H1 (cell line): ENCODE data around the gene MSMP. TPM values are rescaled to one million over a fixed set of nuclear protein-coding genes. Genes with fewer than 3 reads are reported as not detected.

Experiments used
- CTCF ChIA-PET: fragments of 300-600 bp; sonication (Branson Sonifier 250); formaldehyde crosslinking; loops from one replicate; lab custom pipeline; 2021; ENCODE audit not compliant: partially characterized antibody; lab: Charles Lee
- POLR2A ChIA-PET: fragments of 300-600 bp; sonication (Branson Sonifier 250); formaldehyde crosslinking; loops from one replicate; lab custom pipeline; 2021; ENCODE audit warnings: inconsistent platforms; ENCODE audit not compliant: partially characterized antibody; lab: Charles Lee
- DNase-seq, 2 experiments: peaks; one replicate each; pipeline versions ENCODE4 v3.0.0 to v3.0.0-alpha.2; 2010 to 2022; ENCODE audit warnings: low spot score in 2 of 2, low read depth in 1 of 2, mixed read lengths in 1 of 2
- FAIRE-seq: peaks from 2 replicates; lab custom pipeline; 2011; peaks lifted over from hg19 to GRCh38; lab: Jason Lieb, UNC
- H2AFZ ChIP-seq: 2 replicates; pipeline ENCODE4 v1.8.1; 2012; ENCODE audit warnings: low read length, inconsistent platforms
- H2AK5ac ChIP-seq: 2 replicates; pipeline ENCODE4 v1.6.1; 2013; ENCODE audit warnings: low read depth, low read length
- H2BK120ac ChIP-seq: replicated peaks from 2 replicates; pipeline ENCODE3; 2013; ENCODE audit warnings: low read depth, low read length, inconsistent platforms
- H2BK12ac ChIP-seq: 2 replicates; pipeline ENCODE4 v1.6.1; 2013; ENCODE audit warnings: low read depth, low read length
- H2BK15ac ChIP-seq: 2 replicates; pipeline ENCODE4 v1.6.1; 2013; ENCODE audit warnings: low read length
- H2BK20ac ChIP-seq: 2 replicates; pipeline ENCODE4 v1.6.1; 2013; ENCODE audit warnings: low read length
- H2BK5ac ChIP-seq: 2 replicates; pipeline ENCODE4 v1.6.1; 2013; ENCODE audit warnings: low read depth, low read length
- H3K14ac ChIP-seq: 2 replicates; pipeline ENCODE4 v1.6.1; 2013; ENCODE audit warnings: inconsistent platforms; ENCODE audit not compliant: insufficient read length
- H3K18ac ChIP-seq: 2 replicates; pipeline ENCODE4 v1.6.1; 2013; ENCODE audit warnings: low read length; ENCODE audit errors: extremely low read depth
- H3K23ac ChIP-seq: 2 replicates; pipeline ENCODE4 v1.6.1; 2013; ENCODE audit warnings: inconsistent platforms; ENCODE audit not compliant: insufficient read length
- H3K23me2 ChIP-seq: 2 replicates; pipeline ENCODE4 v1.6.1; 2013; ENCODE audit warnings: low read depth, low read length
- H3K27ac ChIP-seq: 2 replicates; pipeline ENCODE4 v1.6.1; 2011; ENCODE audit warnings: low read depth, low read length, inconsistent platforms
- H3K27me3 ChIP-seq, 4 experiments: replicated peaks in 1 of 4; 1 replicate in 1 of 4; 2 replicates in 3 of 4; pipeline versions ENCODE4 v1.6.1 to v1.8.1; 2011 to 2013; ENCODE audit warnings: low read length in 3 of 4, mild to moderate bottlenecking in 3 of 4, inconsistent platforms in 2 of 4, mixed read lengths in 2 of 4, moderate library complexity in 1 of 4; ENCODE audit not compliant: control insufficient read depth in 3 of 4, insufficient read depth in 3 of 4; ENCODE audit errors: extremely low read depth in 1 of 4
- H3K36me3 ChIP-seq, 4 experiments: 2 replicates each; pipeline versions ENCODE4 v1.6.1 to v1.8.1; 2011 to 2013; ENCODE audit warnings: mild to moderate bottlenecking in 4 of 4, low read length in 3 of 4, moderate library complexity in 2 of 4, control low read depth in 1 of 4, inconsistent platforms in 1 of 4; ENCODE audit not compliant: insufficient read depth in 4 of 4, control insufficient read depth in 2 of 4
- H3K4ac ChIP-seq: replicated peaks from 2 replicates; pipeline ENCODE3; 2013; ENCODE audit warnings: low read length, low read depth, mixed read lengths, inconsistent platforms; ENCODE audit not compliant: insufficient read length
- H3K4me1 ChIP-seq, 4 experiments: replicated peaks in 1 of 4; 1 replicate in 1 of 4; 2 replicates in 3 of 4; pipeline versions ENCODE4 v1.6.1 to v1.8.1; 2011 to 2013; ENCODE audit warnings: low read length in 3 of 4, inconsistent platforms in 2 of 4, mixed read lengths in 1 of 4; ENCODE audit not compliant: insufficient read depth in 4 of 4, control insufficient read depth in 3 of 4
- H3K4me2 ChIP-seq, 2 experiments: 2 replicates each; pipeline versions ENCODE4 v1.6.1 to v1.8.1; 2011 to 2013; ENCODE audit warnings: low read depth in 2 of 2, low read length in 2 of 2, control low read depth in 1 of 2, inconsistent platforms in 1 of 2, mild to moderate bottlenecking in 1 of 2; ENCODE audit not compliant: insufficient read depth in 1 of 2
- H3K4me3 ChIP-seq, 4 experiments: fragments of 200-600, 300-600 bp in 1 of 4; sonication (generic), shearing (Covaris generic), sonication (Bioruptor Twin) in 1 of 4; 2 replicates each; pipeline versions ENCODE4 v1.5.1 to v1.8.1; 2011 to 2016; ENCODE audit warnings: low read length in 4 of 4, low read depth in 3 of 4, control low read depth in 2 of 4, inconsistent platforms in 2 of 4, mild to moderate bottlenecking in 2 of 4, mixed read lengths in 1 of 4, moderate library complexity in 1 of 4; ENCODE audit not compliant: insufficient read depth in 2 of 4; ENCODE audit errors: extremely low read depth in 1 of 4
- H3K56ac ChIP-seq: replicated peaks from 2 replicates; pipeline ENCODE3; 2013; ENCODE audit warnings: low read depth, mild to moderate bottlenecking, mixed read lengths, low read length, inconsistent platforms; ENCODE audit not compliant: insufficient read length
- H3K79me1 ChIP-seq: 2 replicates; pipeline ENCODE4 v1.6.1; 2013; ENCODE audit warnings: low read depth, low read length, control low read depth
- H3K79me2 ChIP-seq, 2 experiments: 2 replicates each; pipeline versions ENCODE4 v1.6.1 to v1.8.1; 2012 to 2013; ENCODE audit warnings: low read length in 2 of 2, mild to moderate bottlenecking in 2 of 2, inconsistent platforms in 1 of 2; ENCODE audit not compliant: insufficient read depth in 2 of 2, control insufficient read depth in 1 of 2
- H3K9ac ChIP-seq, 4 experiments: replicated peaks in 1 of 4; 1 replicate in 1 of 4; 2 replicates in 3 of 4; pipeline versions ENCODE4 v1.6.1 to v1.8.1; 2011 to 2013; ENCODE audit warnings: low read depth in 3 of 4, low read length in 3 of 4, control low read depth in 2 of 4, mild to moderate bottlenecking in 2 of 4, moderate library complexity in 2 of 4, inconsistent platforms in 1 of 4; ENCODE audit errors: extremely low read depth in 1 of 4
- H3K9me3 ChIP-seq, 2 experiments: 2 replicates each; pipeline versions ENCODE4 v1.6.1 to v1.8.1; 2012 to 2013; ENCODE audit warnings: mild to moderate bottlenecking in 2 of 2, moderate library complexity in 2 of 2, control low read depth in 1 of 2, inconsistent platforms in 1 of 2, low read depth in 1 of 2, low read length in 1 of 2, mixed read lengths in 1 of 2; ENCODE audit not compliant: insufficient read depth in 2 of 2
- H4K20me1 ChIP-seq, 2 experiments: replicated peaks in 1 of 2; 2 replicates each; pipeline versions ENCODE3 to v1.8.1; 2011 to 2013; ENCODE audit warnings: inconsistent platforms in 2 of 2, low read length in 2 of 2, mild to moderate bottlenecking in 1 of 2; ENCODE audit not compliant: insufficient read depth in 2 of 2, control insufficient read depth in 1 of 2
- H4K5ac ChIP-seq: 2 replicates; pipeline ENCODE4 v1.6.1; 2013; ENCODE audit warnings: low read length, low read depth, mixed read lengths, inconsistent platforms; ENCODE audit not compliant: insufficient read length
- H4K8ac ChIP-seq: 2 replicates; pipeline ENCODE4 v1.8.0; 2013; ENCODE audit warnings: mild to moderate bottlenecking, moderate library complexity, low read length, inconsistent platforms; ENCODE audit not compliant: insufficient read depth; ENCODE audit errors: extremely low read depth
- H4K91ac ChIP-seq: replicated peaks from 2 replicates; pipeline ENCODE3; 2013; ENCODE audit warnings: low read length, mixed read lengths, inconsistent platforms; ENCODE audit not compliant: insufficient read length
- ATF3 ChIP-seq: IDR thresholded peaks from 2 replicates; pipeline ENCODE4 v1.6.1; 2011; ENCODE audit warnings: low read depth, mild to moderate bottlenecking, low read length; ENCODE audit not compliant: insufficient read depth
- CTCF ChIP-seq, 3 experiments: IDR thresholded peaks; 1 replicate in 2 of 3; 2 replicates in 1 of 3; pipeline versions ENCODE4 v1.5.1 to v1.6.1; 2011; ENCODE audit warnings: low read length in 3 of 3, mild to moderate bottlenecking in 3 of 3, inconsistent platforms in 2 of 3, low read depth in 1 of 3, moderate library complexity in 1 of 3; ENCODE audit not compliant: insufficient read depth in 1 of 3; ENCODE audit errors: control extremely low read depth in 1 of 3
- EZH2 ChIP-seq: fragments of 200-600 bp; sonication (generic); IDR thresholded peaks from 2 replicates; pipeline ENCODE4 v1.7.1; 2012; ENCODE audit warnings: low read depth, mild to moderate bottlenecking, moderate library complexity, low read length, inconsistent platforms; ENCODE audit not compliant: severe bottlenecking
- HDAC2 ChIP-seq, 2 experiments: fragments of 300-600 bp in 1 of 2; sonication (generic) in 1 of 2; IDR thresholded peaks; 2 replicates each; pipeline ENCODE4 v1.6.1; 2011 to 2012; ENCODE audit warnings: low read depth in 2 of 2, low read length in 2 of 2, mild to moderate bottlenecking in 2 of 2, moderate library complexity in 2 of 2, borderline replicate concordance in 1 of 2, inconsistent platforms in 1 of 2
- KDM4A ChIP-seq: IDR thresholded peaks from one replicate; pipeline ENCODE4 v1.7.1; 2012; ENCODE audit warnings: low read depth, mild to moderate bottlenecking, moderate library complexity, low read length, inconsistent platforms; ENCODE audit not compliant: severe bottlenecking
- WGBS, 2 experiments: shearing (Covaris generic) in 1 of 2; methylation state at CpG; one replicate each; pipeline versions ENCODE4 v1.1.6 to v1.1.7; 2013 to 2015; ENCODE audit warnings: low lambda C conversion rate in 2 of 2, mixed read lengths in 2 of 2, inconsistent platforms in 1 of 2, low coverage in 1 of 2, missing lambda C conversion rate in 1 of 2; ENCODE audit not compliant: insufficient replicate concordance in 2 of 2, insufficient coverage in 1 of 2, insufficient read length in 1 of 2; ENCODE audit errors: extremely low coverage in 1 of 2, missing lambda C conversion rate in 1 of 2; 5-methylcytosine and 5-hydroxymethylcytosine counted together
- polyA plus RNA-seq, 7 experiments: library from polyadenylated mRNA; depleted of rRNA in 3 of 7; stranded (reverse) in 5 of 7; unstranded in 2 of 7; fragments of >200 nt in 5 of 7; fragments of 200-250 nt in 2 of 7; gene quantifications; 1 replicate in 5 of 7; 2 replicates in 1 of 7; 4 replicates in 1 of 7; pipeline versions ENCODE4 v1.2.1 to v1.2.3, GENCODE V29; 2011 to 2013; ENCODE audit warnings: missing spikeins in 2 of 7, mixed read lengths in 2 of 7
- total RNA-seq: library from RNA; stranded (reverse); fragmentation: NEBNext Ultra II Directional; extraction: Animal tissue kit (Norgen Biotek cat#: 25700); gene quantifications from 2 replicates; pipeline ENCODE4 v1.2.1, GENCODE V29; 2021

The MSMP gene
- total and polyA plus RNA-seq, 2 of the 8 experiments (the other 6 are each of a cell fraction or from before 2014, with no cell fraction given): 0.53 TPM; not detected in 1

DNA sequence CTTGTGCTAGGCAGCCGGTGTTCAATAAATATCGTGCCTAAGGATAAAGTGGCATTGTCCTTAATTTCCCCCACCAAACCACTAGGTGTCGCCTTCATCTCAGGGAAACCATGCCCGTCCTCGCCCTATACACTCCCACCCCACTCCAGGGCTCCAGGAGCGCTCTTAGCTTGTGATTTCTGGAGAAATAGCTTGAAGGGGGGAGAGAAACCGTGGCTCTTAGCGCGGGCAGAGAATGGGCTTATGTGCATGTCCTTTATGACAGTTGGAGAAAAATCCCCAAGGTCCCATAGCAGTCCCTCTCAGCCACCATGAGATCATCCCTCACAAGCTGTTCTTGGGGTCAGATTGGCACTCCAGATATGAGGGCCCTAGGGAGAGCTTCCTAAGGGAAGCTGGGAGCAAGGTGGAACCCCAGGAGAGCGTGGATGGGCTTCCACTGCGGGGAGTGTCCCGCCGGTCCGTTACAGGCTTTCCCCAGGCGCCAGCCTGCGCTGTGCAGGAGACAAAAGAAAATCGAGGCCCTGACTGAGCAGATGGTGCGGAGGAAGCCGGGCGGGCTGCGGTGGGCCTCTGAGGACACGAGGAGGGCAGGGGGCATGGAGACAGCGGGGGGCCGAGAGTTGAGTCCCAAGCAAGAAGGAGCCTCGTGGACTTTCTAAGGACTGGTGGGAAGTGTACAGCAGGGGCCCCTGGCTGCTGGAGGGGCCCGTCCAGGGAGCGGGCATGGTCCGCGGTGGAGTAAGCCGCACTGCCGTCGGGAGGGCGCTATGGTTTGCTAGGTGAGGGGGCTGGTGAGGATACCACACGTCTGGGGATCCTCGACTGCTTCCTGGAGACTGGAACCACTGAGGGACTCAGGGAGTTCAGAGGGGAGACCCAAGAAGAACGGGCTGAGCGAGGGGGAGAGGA lies 36.6 kb upstream of the MSMP start:
- no peak overlapping the region for H3K14ac ChIP-seq
- DNase-seq: peak in 1 of 2 experiments; percentile 78
- H3K9ac ChIP-seq: peak overlapping the region in 2 of 4 experiments; percentile 23 to 34; a peak in 3 of 7 replicates
- H3K27me3 ChIP-seq: peaks cover 0 to 10% (median 0%) of the 10 kb centered on the region in 4 experiments; a peak in 4 of 7 replicates
- H4K5ac ChIP-seq: peak overlapping the region; percentile 70
- peak; percentile 93 for FAIRE-seq
- H3K4ac ChIP-seq: peak overlapping the region; percentile 30
- H2BK20ac ChIP-seq: no peak overlapping the region
- peak overlapping the region; percentile 17 for H4K91ac ChIP-seq
- ChIA-PET POLR2A (interaction anchor here (0.6 to 3.9 kb wide), 13 partner anchors 9 to 99 kb away, joined by 3 to 38 read pairs (median 4); partner anchors contain the start of genes CREB3, FAM221B, HINT2 and SPAG8), CTCF (interaction anchor here (0.6 to 4.0 kb wide), 54 partner anchors 8 to 232 kb away, joined by 3 to 67 read pairs (median 5); partner anchors contain the start of genes FAM221B, HINT2, MSMP and SPAG8)
- peak overlapping the region; percentile 39 to 65 (median 52); a peak in 7 of 8 replicates for H3K4me3 ChIP-seq
- H3K56ac ChIP-seq: no peak overlapping the region
- H3K36me3 ChIP-seq: no peaks in the 10 kb centered on the region
- H3K79me1 ChIP-seq: no peaks in the 10 kb centered on the region
- no peak overlapping the region for H2AK5ac ChIP-seq
- H3K27ac ChIP-seq: no peak overlapping the region
- no peak overlapping the region; the same call in 1 of the 2 replicates for H2BK5ac ChIP-seq
- no peak overlapping the region for H2BK120ac ChIP-seq
- no peaks in the 10 kb centered on the region for H4K20me1 ChIP-seq
- H2BK12ac ChIP-seq: no peak overlapping the region; the same call in 1 of the 2 replicates
- peaks cover 5% of the 10 kb centered on the region; the same call in 1 of the 2 replicates for H3K23me2 ChIP-seq
- H3K4me2 ChIP-seq: peak overlapping the region; percentile 46 to 89
- H2AFZ ChIP-seq: peak overlapping the region; percentile 69
- 19% methylated on average over 37 of the region's 37 CpGs; no CpG with 5 or more reads in 1 of the 2 experiments for WGBS, 2 experiments
- peak overlapping the region; percentile 81; the same call in 1 of the 2 replicates for H2BK15ac ChIP-seq
- H3K9me3 ChIP-seq: no peaks in the 10 kb centered on the region
- H3K18ac ChIP-seq: peak overlapping the region; percentile 78
- peaks cover 5 to 13% (median 7%) of the 10 kb centered on the region in 4 experiments; a peak in 6 of 7 replicates for H3K4me1 ChIP-seq
- 0 out of 2 replicates have a peak overlapping the region, but pooled peaks have one; percentile 85 for H4K8ac ChIP-seq
- no peaks in the 10 kb centered on the region for H3K79me2 ChIP-seq
- no peak overlapping the region for H3K23ac ChIP-seq
- TF ChIP-seq CTCF (IDR thresholded peaks at IDR 0.05; ENCODE audit: control extremely low read depth in 1 of 3, insufficient read depth in 1 of 3, low read depth in 1 of 3, low read length in 3 of 3): peak; percentile 79 to 92 (median 90)
- TF ChIP-seq KDM4A: no peak
- 0 out of 4 replicates have a peak, but pooled peaks of 1 of the 2 experiments have one; percentile 19 for TF ChIP-seq HDAC2 (IDR thresholded peaks at IDR 0.05; ENCODE audit: borderline replicate concordance in 1 of 2, low read depth in 2 of 2, low read length in 2 of 2)
- TF ChIP-seq EZH2: peak; percentile 32
- no peak for TF ChIP-seq ATF3
